Activated CD4-positive, alpha-beta T cell treated with anti-CD3 and anti-CD28 coated beads for 36 hours (primary cell): Measurements from ENCODE around the gene CYP3A5. TPM values are rescaled to one million over a fixed set of nuclear protein-coding genes. Genes with fewer than 3 reads are reported as not detected.

Experiments used
- ATAC-seq: fragments of 200-7000 bp; cut with Tn5 transposase; one replicate; pipeline ENCODE4 v1.10.0; 2021; ENCODE audit warnings: mild to moderate bottlenecking, moderate library complexity
- CTCF ChIA-PET: fragments of 350-600 bp; sonication (Branson Sonifier 250); formaldehyde crosslinking; loops from one replicate; lab custom pipeline; 2021; ENCODE audit warnings: antibody characterized with exemption; lab: Charles Lee
- POLR2A ChIA-PET: fragments of 350-600 bp; sonication (Branson Sonifier 250); formaldehyde crosslinking; loops from one replicate; lab custom pipeline; 2021; ENCODE audit warnings: antibody characterized with exemption, inconsistent platforms; lab: Charles Lee
- DNase-seq: peaks from one replicate; pipeline ENCODE4 v3.0.0-alpha.2; 2020
- H3K27ac Mint-ChIP-seq: one replicate; pipeline ENCODE4 v1.8.0; 2021; ENCODE audit warnings: mixed read lengths
- H3K27me3 Mint-ChIP-seq: one replicate; pipeline ENCODE4 v1.8.0; 2021; ENCODE audit warnings: mixed read lengths
- H3K36me3 Mint-ChIP-seq: one replicate; pipeline ENCODE4 v1.8.0; 2021; ENCODE audit warnings: low read depth, mixed read lengths
- H3K4me1 Mint-ChIP-seq: one replicate; pipeline ENCODE4 v1.8.0; 2021; ENCODE audit warnings: mixed read lengths
- H3K4me3 Mint-ChIP-seq: one replicate; pipeline ENCODE4 v1.8.0; 2021; ENCODE audit warnings: mild to moderate bottlenecking, moderate library complexity, mixed read lengths
- H3K9me3 Mint-ChIP-seq: one replicate; pipeline ENCODE4 v1.8.0; 2021; ENCODE audit warnings: low read depth, mixed read lengths
- intact Hi-C, 2 experiments: fragments of 100-400 bp; cut with DNase I in 1 of 2; cut with micrococcal nuclease in 1 of 2; formaldehyde crosslinking; loops; one replicate each; pipeline versions ENCODE4 v1.14.2 to v1.15.1; 2022 to 2024; cut with DNase I, micrococcal nuclease
- total RNA-seq, 2 experiments: library from RNA; stranded (reverse); gene quantifications; one replicate each; pipeline ENCODE4 v1.2.3, GENCODE V29; 2021

CYP3A5 gene
- total RNA-seq, 2 experiments from 2014 or later: not detected

GRCh38 chr7:99623091-99623693 lies 56.6 kb downstream of the CYP3A5 start:
- ATAC-seq (peak; percentile 52), DNase-seq (peak; percentile 65)
- CTCF ChIA-PET: interaction anchor here (1.5 kb wide), 1 partner anchor 7 kb away, joined by 4 read pairs; no protein-coding TSS in a partner anchor
- POLR2A ChIA-PET: no interaction called here
- Mint-ChIP-seq H3K36me3 (peaks cover 88% of the 10 kb centered on the region), H3K9me3 (no peaks in the 10 kb centered on the region), H3K27me3 (no peaks in the 10 kb centered on the region), H3K4me3 (peak overlapping the region; percentile 88), H3K4me1 (peaks cover 80% of the 10 kb centered on the region), H3K27ac (peak overlapping the region; percentile 98)
- intact Hi-C loops: loop anchor here in 1 of 2 experiments (5.0 kb wide), 2 partner anchors 164 to 369 kb away; no protein-coding TSS in a partner anchor

- ChIA-PET POLR2A (no interaction called here), CTCF (no interaction called here)
- Mint-ChIP-seq H3K27me3 (no peaks in the 10 kb centered on the region), H3K4me1 (peaks cover 86% of the 10 kb centered on the region), H3K9me3 (no peaks in the 10 kb centered on the region), H3K36me3 (peaks cover 90% of the 10 kb centered on the region), H3K27ac (peak overlapping the region; percentile 98), H3K4me3 (peak overlapping the region; percentile 88)
- DNase-seq (peak; percentile 46), ATAC-seq (no peak)
- intact Hi-C loops: loop anchor here in 1 of 2 experiments (5.0 kb wide), 2 partner anchors 165 to 370 kb away; no protein-coding TSS in a partner anchor
These were observed 57.2 kb downstream of the CYP3A5 start for GRCh38 chr7:99622596-99622995.

- Mint-ChIP-seq H3K27me3 (no peaks in the 10 kb centered on the region), H3K27ac (peak overlapping the region; percentile 98), H3K9me3 (no peaks in the 10 kb centered on the region), H3K36me3 (peaks cover 83% of the 10 kb centered on the region), H3K4me1 (peaks cover 80% of the 10 kb centered on the region), H3K4me3 (no peak overlapping the region)
- ChIA-PET POLR2A (no interaction called here), CTCF (no interaction called here)
- DNase-seq (no peak), ATAC-seq (no peak)
- intact Hi-C loops: loop anchor here in 1 of 2 experiments (5.0 kb wide), 2 partner anchors 166 to 371 kb away; no protein-coding TSS in a partner anchor
These were observed 58.5 kb downstream of the CYP3A5 start for GRCh38 chr7:99621271-99621670.

- H3K27ac Mint-ChIP-seq: peak overlapping the region; percentile 96
- ATAC-seq: no peak
- CTCF ChIA-PET: no interaction called here
- H3K4me3 Mint-ChIP-seq: no peak overlapping the region
- peaks cover 73% of the 10 kb centered on the region for H3K4me1 Mint-ChIP-seq
- POLR2A ChIA-PET: interaction anchor here (0.6 kb wide), 1 partner anchor 287 kb away, joined by 3 read pairs; no protein-coding TSS in a partner anchor
- H3K9me3 Mint-ChIP-seq: no peaks in the 10 kb centered on the region
- H3K27me3 Mint-ChIP-seq: no peaks in the 10 kb centered on the region
- intact Hi-C loops: loop anchor here (5.0 to 10.0 kb wide), 5 partner anchors 115 to 465 kb away; partner anchors contain the start of genes COPS6 (in 1 of the 2), ZKSCAN5 (in 1 of the 2), ZNF3 (in 1 of the 2) and ZNF394 (in 1 of the 2)
- no peak for DNase-seq
- H3K36me3 Mint-ChIP-seq: peaks cover 67% of the 10 kb centered on the region
These were observed 60.1 kb downstream of the CYP3A5 start for GRCh38 chr7:99619571-99620130.

GRCh38 chr7:99618726-99619125 lies 61.1 kb downstream of the CYP3A5 start:
- H3K4me3 Mint-ChIP-seq: peak overlapping the region; percentile 92
- H3K27me3 Mint-ChIP-seq: no peaks in the 10 kb centered on the region
- DNase-seq: no peak
- CTCF ChIA-PET: no interaction called here
- POLR2A ChIA-PET: no interaction called here
- H3K36me3 Mint-ChIP-seq: peaks cover 58% of the 10 kb centered on the region
- intact Hi-C loops: loop anchor here (5.0 to 10.0 kb wide), 3 partner anchors 114 to 466 kb away; partner anchors contain the start of genes COPS6 (in 1 of the 2), ZKSCAN5 (in 1 of the 2), ZNF3 (in 1 of the 2) and ZNF394 (in 1 of the 2)
- H3K9me3 Mint-ChIP-seq: no peaks in the 10 kb centered on the region
- H3K4me1 Mint-ChIP-seq: peaks cover 64% of the 10 kb centered on the region
- no peak for ATAC-seq
- H3K27ac Mint-ChIP-seq: peak overlapping the region; percentile 96

- DNase-seq (no peak), ATAC-seq (no peak)
- Mint-ChIP-seq H3K4me1 (peaks cover 49% of the 10 kb centered on the region), H3K4me3 (peak overlapping the region; percentile 92), H3K27me3 (no peaks in the 10 kb centered on the region), H3K27ac (peak overlapping the region; percentile 96), H3K9me3 (no peaks in the 10 kb centered on the region), H3K36me3 (peaks cover 44% of the 10 kb centered on the region)
- POLR2A ChIA-PET: interaction anchor here (0.6 to 1.3 kb wide), 3 partner anchors 14 to 216 kb away, joined by 3 to 6 read pairs (median 4); partner anchors contain the start of gene ZKSCAN5
- intact Hi-C loops: loop anchor here (2.0 to 10.0 kb wide), 5 partner anchors 36 to 468 kb away; partner anchors contain the start of genes COPS6 (in 1 of the 2), ZKSCAN1 (in 1 of the 2), ZKSCAN5 (in 1 of the 2) and ZNF3 (in 1 of the 2)
- CTCF ChIA-PET: interaction anchor here (0.8 to 2.6 kb wide), 4 partner anchors 15 to 235 kb away, joined by 3 to 7 read pairs (median 4); no protein-coding TSS in a partner anchor
These were observed 62.5 kb downstream of the CYP3A5 start for GRCh38 chr7:99617192-99617781.

GRCh38 chr7:99616359-99617191 lies 63.2 kb downstream of the CYP3A5 start, which contains the start of gene ZSCAN25:
TSS of gene ZSCAN25 (plus strand) at chr7:99616946. CDS start at chr7:99619607, 2,661 bp downstream.
- peak within 1 kb of the TSS; percentile 92 for H3K4me3 Mint-ChIP-seq
- H3K9me3 Mint-ChIP-seq: no peaks in the 10 kb centered on the region
- no peaks in the 10 kb centered on the region for H3K27me3 Mint-ChIP-seq
- ChIA-PET POLR2A (interaction anchor here (0.6 to 1.3 kb wide), 4 partner anchors 12 to 215 kb away, joined by 3 to 6 read pairs (median 4); partner anchors contain the start of gene ZKSCAN5), CTCF (interaction anchor here (0.8 to 2.6 kb wide), 5 partner anchors 8 to 434 kb away, joined by 3 to 7 read pairs (median 4); no protein-coding TSS in a partner anchor)
- ATAC-seq (peak; percentile 93), DNase-seq (peak; percentile 92)
- intact Hi-C loops: loop anchor here (1.0 to 10.0 kb wide), 10 partner anchors 36 to 468 kb away; partner anchors contain the start of genes ZKSCAN5 (in 2 of the 2), ZNF394 (in 2 of the 2), ZNF655 (in 2 of the 2) and COPS6 (in 1 of the 2)
- peak within 1 kb of the TSS; percentile 96 for H3K27ac Mint-ChIP-seq
- peaks cover 38% of the 10 kb centered on the region for H3K36me3 Mint-ChIP-seq
- H3K4me1 Mint-ChIP-seq: peaks cover 44% of the 10 kb centered on the region

- Mint-ChIP-seq H3K4me3 (peak overlapping the region; percentile 92), H3K27me3 (no peaks in the 10 kb centered on the region), H3K4me1 (peaks cover 38% of the 10 kb centered on the region), H3K27ac (peak overlapping the region; percentile 96), H3K36me3 (peaks cover 32% of the 10 kb centered on the region), H3K9me3 (no peaks in the 10 kb centered on the region)
- intact Hi-C loops: loop anchor here (1.0 to 10.0 kb wide), 10 partner anchors 35 to 469 kb away; partner anchors contain the start of genes ZKSCAN5 (in 2 of the 2), ZNF394 (in 2 of the 2), ZNF655 (in 2 of the 2) and COPS6 (in 1 of the 2)
- CTCF ChIA-PET: interaction anchor here (0.8 to 2.6 kb wide), 5 partner anchors 8 to 435 kb away, joined by 3 to 7 read pairs (median 4); no protein-coding TSS in a partner anchor
- DNase-seq (no peak), ATAC-seq (peak; percentile 10)
- POLR2A ChIA-PET: interaction anchor here (1.3 kb wide), 1 partner anchor 111 kb away, joined by 4 read pairs; the partner anchor contains the start of gene ZKSCAN5
These were observed 63.8 kb downstream of the CYP3A5 start for GRCh38 chr7:99615989-99616358.

GRCh38 chr7:99614495-99614894 lies 65.3 kb downstream of the CYP3A5 start:
- ChIA-PET POLR2A (interaction anchor here (0.8 kb wide), 1 partner anchor 52 kb away, joined by 3 read pairs; no protein-coding TSS in a partner anchor), CTCF (interaction anchor here (1.3 kb wide), 1 partner anchor 37 kb away, joined by 4 read pairs; no protein-coding TSS in a partner anchor)
- intact Hi-C loops: loop anchor here (10.0 kb wide), 2 partner anchors 110 to 470 kb away; partner anchors contain the start of genes COPS6 (in 1 of the 2), ZKSCAN5 (in 1 of the 2), ZNF3 (in 1 of the 2) and ZNF394 (in 1 of the 2)
- peaks cover 32% of the 10 kb centered on the region for H3K4me1 Mint-ChIP-seq
- no peaks in the 10 kb centered on the region for H3K9me3 Mint-ChIP-seq
- ATAC-seq (no peak), DNase-seq (no peak)
- no peak overlapping the region for H3K4me3 Mint-ChIP-seq
- H3K27me3 Mint-ChIP-seq: no peaks in the 10 kb centered on the region
- H3K36me3 Mint-ChIP-seq: peaks cover 19% of the 10 kb centered on the region
- H3K27ac Mint-ChIP-seq: no peak overlapping the region

- intact Hi-C loops: no loop called here
- no peak for DNase-seq
- Mint-ChIP-seq H3K4me3 (no peak overlapping the region), H3K4me1 (no peaks in the 10 kb centered on the region), H3K27me3 (no peaks in the 10 kb centered on the region), H3K36me3 (no peaks in the 10 kb centered on the region), H3K9me3 (no peaks in the 10 kb centered on the region), H3K27ac (no peak overlapping the region)
- ChIA-PET POLR2A (no interaction called here), CTCF (no interaction called here)
- no peak for ATAC-seq
These were observed 72.2 kb downstream of the CYP3A5 start for GRCh38 chr7:99607548-99607947.
